ENCODE results near the gene ASH1L.
"Not testable (repeated sequence)": the region's sequence is repeated elsewhere in the genome, so short reads cannot be mapped to it uniquely, and the experiment has no call there.

Gene ASH1L

GRCh38 chr1:155561779-155562580 lies 623 bp downstream of the ASH1L start:
- DNase-seq: peak in 9 of 14 donors; percentile 18 to 78 (median 60)

- DNase-seq: no peak
Observed at GRCh38 chr1:155555915-155556314, 6.7 kb downstream of the ASH1L start.

- no peak for DNase-seq
Observed at GRCh38 chr1:155553349-155553748, 9.3 kb downstream of the ASH1L start.

GRCh38 chr1:155548706-155549105 lies 13.9 kb downstream of the ASH1L start:
- no peak for DNase-seq

- no peak for DNase-seq
Observed at GRCh38 chr1:155540000-155540874, 22.4 kb downstream of the ASH1L start.

DNA sequence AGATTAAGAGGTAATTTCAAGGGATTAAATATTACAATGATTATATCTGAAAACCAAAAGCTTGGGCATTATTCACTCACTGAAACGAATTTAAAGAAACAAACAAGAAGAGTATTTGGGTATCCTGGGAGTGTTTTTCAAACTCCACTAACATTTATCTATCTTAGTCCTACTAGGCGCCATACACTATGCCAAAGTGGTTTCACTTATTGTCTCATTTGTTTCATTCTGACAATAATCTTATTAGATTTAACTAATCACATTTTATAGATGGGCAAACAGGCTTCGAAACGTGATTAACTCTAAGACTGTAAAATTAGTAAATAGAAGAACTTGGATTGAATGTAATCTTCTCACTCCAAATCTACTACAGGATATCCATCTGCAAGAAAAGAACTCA lies 25.4 kb downstream of the ASH1L start:
- DNase-seq: no peak

GRCh38 chr1:155531624-155532023 lies 31.0 kb downstream of the ASH1L start:
- no peak for DNase-seq

DNA sequence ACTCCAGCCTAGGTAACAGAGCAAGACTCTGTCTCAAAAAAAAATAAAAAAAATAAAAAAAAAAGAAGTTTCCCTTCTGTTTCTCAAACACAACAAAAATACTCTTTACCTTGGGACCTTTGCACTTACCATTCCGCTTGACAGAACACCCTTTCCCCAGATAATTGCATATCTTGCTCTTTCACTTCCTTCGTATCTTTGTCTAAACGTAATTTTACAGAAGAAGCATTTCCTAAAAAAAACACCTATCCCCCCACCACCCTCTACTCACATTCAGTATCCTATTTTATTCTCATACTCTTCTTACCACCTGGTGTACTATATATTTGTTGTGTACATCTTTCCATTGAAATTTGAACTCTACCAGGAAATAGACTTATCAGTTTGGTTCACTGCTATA lies 32.7 kb downstream of the ASH1L start:
- DNase-seq: no peak

DNA sequence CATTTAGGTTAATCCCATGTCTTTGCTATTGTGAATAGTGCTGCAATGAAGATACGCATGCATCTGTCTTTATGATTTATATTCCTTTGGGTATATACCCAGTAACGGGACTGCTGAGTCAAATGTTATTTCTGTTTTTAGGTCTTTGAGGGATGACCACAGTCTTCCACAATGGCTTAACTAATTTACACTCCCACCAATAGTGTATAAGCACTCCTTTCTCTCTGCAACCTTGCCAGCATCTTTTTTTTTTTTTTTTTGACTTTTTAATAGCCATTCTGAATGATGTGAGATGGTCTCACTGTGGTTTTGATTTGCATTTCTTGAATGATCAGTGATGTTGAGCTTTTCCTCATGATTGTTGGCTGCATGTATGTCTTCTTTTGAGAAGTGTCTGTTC lies 33.5 kb downstream of the ASH1L start:
- no peak for DNase-seq

DNA sequence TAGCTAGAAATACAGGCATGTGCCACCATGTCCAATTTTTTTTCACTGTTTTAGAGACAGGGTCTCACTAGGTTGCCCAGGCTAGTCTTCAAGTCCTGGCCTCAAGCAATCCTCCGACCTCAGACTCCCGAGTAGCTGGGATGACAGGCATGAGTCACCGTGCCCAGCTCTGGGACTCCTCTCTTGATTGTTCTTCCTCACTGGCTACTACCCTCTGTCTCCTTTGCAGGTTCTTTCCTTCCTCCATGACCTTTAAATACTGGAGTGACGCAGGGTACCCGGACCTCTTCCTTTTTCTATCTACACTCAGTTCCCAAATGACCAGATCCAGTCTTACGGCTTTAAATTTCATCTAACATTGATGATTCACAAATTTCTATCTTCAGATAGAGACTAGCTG lies 34.9 kb downstream of the ASH1L start:
- DNase-seq: peak in 1 of 14 donors; percentile 27

DNA sequence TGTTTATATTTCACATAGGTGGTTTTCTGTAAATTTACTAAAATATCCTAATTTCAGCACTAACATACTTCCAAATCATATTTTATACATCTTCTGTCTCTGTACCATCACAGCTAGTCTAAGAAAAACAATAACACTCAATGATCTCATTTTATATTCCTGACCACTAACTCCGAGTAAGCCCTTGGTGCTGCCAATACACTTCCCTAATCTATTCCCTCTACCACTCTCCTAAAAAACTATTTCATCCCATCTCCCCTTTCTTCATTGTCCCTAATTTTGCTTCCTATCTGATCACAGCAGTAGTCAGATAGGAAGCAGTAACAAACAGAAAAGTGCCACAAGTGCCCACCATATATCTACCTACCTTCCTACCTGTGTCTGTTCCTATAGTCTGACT lies 36.2 kb downstream of the ASH1L start:
- no peak for DNase-seq

DNA sequence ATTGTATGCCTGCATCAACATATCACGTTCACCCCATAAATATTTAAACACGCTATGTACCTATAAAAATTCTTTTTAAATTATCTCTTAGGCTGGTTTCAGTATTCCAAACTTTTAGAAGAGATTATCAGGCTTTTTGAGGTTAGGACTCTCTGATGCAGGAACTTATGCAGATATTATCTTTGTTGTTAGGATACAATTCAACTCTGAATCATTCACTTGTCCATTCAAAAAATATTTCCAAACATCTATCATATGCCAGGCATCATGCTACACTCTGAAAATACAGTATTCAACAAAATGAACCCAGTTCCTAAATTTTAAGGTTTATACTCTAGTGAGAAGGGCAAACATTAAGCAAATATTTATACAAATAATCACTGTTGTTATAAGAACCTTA lies 40.5 kb downstream of the ASH1L start:
- DNase-seq: no peak

DNA sequence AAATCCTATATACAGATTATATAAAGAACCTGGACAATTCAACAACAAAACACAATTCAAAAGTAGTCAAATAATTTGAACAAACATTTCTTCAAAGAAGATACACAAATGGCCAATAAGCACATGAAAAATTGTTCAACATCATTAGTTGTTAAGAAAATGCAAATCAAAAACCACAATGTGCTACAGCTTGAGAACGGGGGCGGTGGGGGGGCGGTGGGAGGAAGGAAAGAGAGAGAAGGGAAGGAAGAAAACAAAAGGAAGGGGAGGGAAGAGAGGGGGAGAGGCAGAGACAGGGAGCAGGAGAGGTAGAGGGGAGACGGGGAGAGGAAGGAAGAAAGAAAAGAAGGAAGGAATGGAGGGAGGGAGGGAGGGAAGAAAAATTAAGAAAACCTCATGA lies 44.1 kb downstream of the ASH1L start:
- DNase-seq: no peak

DNA sequence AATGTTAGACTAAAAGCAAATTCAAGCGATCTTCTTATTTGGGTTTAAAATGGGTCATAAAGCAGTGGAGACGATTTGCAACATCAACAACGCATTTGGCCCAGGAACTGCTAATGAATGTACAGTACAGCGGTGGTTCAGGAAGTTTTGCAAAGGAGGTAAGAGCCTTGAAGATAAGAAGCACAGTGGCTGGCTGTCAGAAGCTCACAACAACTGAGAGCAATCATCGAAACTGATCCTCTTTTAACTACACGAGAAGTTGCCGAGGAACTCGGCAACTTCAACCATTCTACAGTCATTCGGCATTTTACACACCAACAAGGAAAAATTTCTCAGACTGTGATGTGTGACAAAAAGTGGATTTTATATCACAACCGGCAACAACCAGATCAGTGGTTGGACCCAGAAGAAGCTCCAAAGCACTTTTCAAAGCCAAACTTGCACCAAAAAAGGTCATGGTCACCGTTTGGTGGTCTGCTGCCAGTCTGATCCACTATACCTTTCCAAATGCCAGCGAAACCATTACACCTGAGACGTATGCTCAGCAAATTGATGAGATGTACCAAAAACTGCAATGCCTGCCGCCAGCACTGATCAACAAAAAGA lies 47.9 kb downstream of the ASH1L start:
- DNase-seq: no peak

GRCh38 chr1:155513300-155513916 lies 49.2 kb downstream of the ASH1L start:
- DNase-seq: no peak

- DNase-seq: not testable (repeated sequence)
Observed at GRCh38 chr1:155511385-155511784, 51.2 kb downstream of the ASH1L start.

GRCh38 chr1:155509064-155509463 lies 53.5 kb downstream of the ASH1L start:
- DNase-seq: no peak

DNA sequence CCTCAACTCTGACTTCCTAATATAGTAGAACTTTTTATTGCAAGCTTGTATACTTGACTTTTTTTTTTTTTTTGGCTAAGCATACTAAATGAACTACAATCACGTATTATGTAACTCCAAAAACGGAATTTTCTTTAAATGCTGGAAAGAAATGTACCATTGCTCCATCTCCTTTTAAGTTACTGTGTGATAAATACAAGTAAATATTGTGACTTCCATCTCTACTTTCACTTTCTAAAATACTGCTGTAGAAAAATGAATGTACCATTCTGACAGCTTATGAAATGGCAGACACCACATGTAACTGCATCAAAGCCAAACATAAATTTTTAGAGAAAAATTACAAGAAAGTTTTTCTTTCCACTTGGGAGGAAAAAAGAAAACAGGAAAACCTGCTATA lies 54.7 kb downstream of the ASH1L start:
- no peak for DNase-seq

DNA sequence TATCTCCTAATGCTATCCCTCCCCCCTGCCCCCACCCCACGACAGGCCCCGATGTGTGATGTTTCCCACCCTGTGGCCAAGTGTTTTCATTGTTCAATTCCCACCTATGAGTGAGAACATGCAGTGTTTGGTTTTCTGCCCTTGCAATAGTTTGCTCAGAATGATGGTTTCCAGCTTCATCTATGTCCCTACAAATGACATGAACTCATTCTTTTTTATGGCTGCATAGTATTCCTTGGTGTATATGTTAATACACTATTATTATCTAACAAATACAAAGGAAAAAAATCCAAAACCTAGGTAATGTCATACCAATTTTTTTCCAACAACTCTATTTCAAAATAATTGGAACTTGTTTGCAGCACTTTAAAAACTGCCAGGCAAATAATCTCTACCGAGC lies 56.6 kb downstream of the ASH1L start:
- DNase-seq: not testable (repeated sequence)

DNA sequence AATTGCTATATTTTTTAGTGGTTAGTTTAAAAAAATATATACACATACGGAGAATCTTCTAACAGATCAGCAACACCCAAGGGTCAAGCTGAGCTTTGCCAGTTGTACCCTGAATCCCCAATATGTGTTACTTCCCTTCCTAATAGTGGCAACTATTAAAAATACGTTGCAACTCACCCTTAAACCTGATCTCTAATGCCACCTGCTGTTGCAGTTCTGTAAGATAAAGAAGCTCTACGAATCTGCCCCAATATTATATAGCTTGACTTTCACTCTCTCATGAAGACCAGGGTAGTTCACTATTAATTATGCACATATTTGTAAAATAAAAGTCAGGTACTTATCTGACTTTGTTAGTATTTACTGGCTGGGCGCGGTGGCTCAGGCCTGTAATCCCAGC lies 58.4 kb downstream of the ASH1L start:
- DNase-seq: peak in 2 of 14 donors; percentile 1 to 10

GRCh38 chr1:155499953-155500639 lies 62.5 kb downstream of the ASH1L start:
- DNase-seq: peak in 2 of 14 donors; percentile 28 to 57

DNA sequence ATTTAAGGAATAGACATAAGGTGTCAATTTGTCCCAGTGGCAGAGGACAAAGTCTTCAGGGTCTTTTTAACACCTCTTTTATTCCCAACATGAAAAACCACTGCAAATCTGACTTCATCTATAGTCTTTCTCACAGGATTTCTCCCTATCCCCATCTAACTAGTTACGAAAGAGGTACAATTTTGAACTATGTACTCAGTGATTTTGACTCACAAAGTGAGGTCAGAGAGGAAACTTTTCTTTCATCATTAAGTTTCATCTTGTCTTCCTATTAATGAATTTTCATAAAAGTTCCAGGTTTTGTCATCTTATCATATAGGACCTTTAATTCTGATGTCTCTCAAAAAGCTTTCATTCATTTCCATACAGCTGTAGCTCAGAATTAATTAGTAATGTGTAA lies 63.3 kb downstream of the ASH1L start:
- DNase-seq: no peak
